HG03354 (cell line): ENCODE data around the gene STX5.
A peak's percentile ranks its signal among the peaks of the same experiment; 100 is the strongest.
"Not testable (repeated sequence)": the region's sequence is repeated elsewhere in the genome, so short reads cannot be mapped to it uniquely, and the experiment has no call there.

Source experiments
- ATAC-seq: cut with Tn5 transposase; IDR thresholded peaks from one replicate; pipeline ENCODE4 v1.9.1; 2021; ENCODE audit warnings: mild to moderate bottlenecking; ENCODE audit not compliant: unreplicated experiment, poor library complexity, severe bottlenecking

STX5 gene

GRCh38 chr11:62789576-62789975, 42.3 kb downstream of the STX5 start:
- no peak for ATAC-seq

GRCh38 chr11:62788991-62789390, 42.9 kb downstream of the STX5 start:
- no peak for ATAC-seq

- ATAC-seq: peak; percentile 73
Measured at GRCh38 chr11:62787005-62787759, 44.7 kb downstream of the STX5 start, which contains the start of gene TMEM179B. TSS of gene TMEM179B (plus strand) at chr11:62787402. CDS start at chr11:62787432, 30 bp downstream.

DNA sequence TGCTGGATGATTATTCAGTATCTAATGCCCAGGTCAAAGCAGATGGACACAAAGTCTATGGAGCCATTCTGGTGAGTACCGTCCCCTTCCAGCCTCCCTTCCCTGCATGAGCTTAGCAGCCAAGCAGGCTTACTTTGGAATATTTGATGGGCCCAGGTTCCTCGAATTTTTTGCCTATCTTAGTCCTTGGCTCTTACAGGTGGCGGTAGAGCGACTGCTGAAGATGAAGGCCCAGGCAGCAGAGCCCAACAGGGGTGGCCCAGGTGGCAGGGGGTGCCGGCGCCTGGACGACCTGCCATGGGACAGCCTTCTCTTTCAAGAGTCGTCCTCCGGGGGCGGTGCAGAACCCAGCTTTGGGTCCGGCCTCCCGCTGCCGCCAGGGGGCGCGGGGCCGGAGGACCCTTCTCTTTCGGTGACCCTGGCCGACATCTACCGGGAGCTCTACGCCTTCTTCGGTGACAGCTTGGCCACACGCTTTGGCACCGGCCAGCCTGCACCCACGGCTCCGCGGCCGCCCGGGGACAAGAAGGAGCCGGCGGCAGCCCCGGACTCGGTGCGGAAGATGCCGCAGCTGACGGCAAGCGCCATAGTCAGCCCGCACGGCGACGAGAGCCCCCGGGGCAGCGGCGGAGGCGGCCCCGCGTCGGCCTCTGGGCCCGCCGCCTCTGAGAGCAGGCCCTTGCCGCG, 45.4 kb downstream of the STX5 start:
- ATAC-seq: peak; percentile 77

DNA sequence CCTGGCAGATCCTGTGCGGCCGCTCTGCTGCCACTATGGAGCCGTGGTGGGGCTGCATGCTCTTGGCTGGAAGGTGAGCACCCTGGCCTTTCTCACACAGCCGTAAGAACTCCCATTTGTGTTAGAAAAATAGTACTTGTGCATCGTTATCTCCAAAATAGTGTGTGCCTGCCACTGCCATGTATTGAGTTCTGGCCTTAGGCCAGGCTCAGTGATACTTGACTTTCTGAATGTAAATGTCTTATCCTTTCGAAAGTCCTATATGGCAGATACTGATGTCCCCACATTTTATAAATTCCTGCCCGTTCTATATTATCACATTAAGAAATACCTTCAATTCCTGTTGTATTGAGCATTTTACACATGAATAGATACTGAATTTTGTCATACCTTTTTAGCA, 49.1 kb downstream of the STX5 start:
- no peak for ATAC-seq

- ATAC-seq: no peak
Measured at GRCh38 chr11:62778441-62778840, 53.4 kb downstream of the STX5 start.

DNA sequence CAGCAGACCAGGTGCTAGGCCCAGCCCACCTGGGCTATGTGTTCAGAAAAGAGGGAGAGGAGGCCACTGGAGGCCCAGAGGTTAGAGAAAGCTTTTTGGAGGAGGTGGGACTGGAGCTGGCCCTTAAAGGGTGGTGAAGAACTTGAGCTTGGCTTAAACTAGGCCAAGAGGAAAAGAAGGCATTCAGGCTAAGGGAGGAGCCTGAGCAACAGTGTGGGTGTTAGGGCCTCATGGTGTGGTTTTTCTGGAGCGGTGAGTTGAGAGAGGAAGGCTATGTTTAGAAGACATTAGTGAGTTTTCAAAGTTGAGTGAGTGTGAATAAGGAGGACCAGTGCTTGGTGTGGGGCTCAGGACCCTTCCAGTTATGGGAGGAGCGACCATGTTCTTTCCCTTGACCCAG, 54.5 kb downstream of the STX5 start:
- no peak for ATAC-seq

- no peak for ATAC-seq
Measured at GRCh38 chr11:62775646-62776045, 56.2 kb downstream of the STX5 start.

DNA sequence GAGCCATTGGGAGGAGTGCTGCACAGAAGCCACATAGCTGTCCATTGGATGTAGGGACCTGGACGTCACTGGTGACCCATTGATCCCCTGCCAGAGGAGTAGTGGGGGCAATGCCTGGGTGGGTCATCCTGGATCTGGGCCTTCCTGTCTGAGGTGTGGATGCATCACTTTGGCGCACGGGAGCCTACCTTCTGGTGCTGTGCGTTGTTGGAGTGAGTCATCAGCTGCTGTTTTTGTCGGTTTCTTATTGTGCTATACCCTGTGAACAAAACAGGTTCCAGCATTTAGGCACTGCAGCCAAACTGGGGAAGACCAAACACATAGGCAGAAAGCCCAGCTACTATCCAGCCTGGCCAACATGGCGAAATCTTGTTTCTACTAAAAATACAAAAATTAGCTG, 57.4 kb downstream of the STX5 start:
- ATAC-seq: no peak

- ATAC-seq: peak; percentile 80
Measured at GRCh38 chr11:62771144-62772021, 60.5 kb downstream of the STX5 start, which contains the start of gene TAF6L. TSS of gene TAF6L (plus strand) at chr11:62771396. CDS start at chr11:62775784, 4,388 bp downstream.

- peak; percentile 19 for ATAC-seq
Measured at GRCh38 chr11:62770778-62771143, 61.1 kb downstream of the STX5 start.

DNA sequence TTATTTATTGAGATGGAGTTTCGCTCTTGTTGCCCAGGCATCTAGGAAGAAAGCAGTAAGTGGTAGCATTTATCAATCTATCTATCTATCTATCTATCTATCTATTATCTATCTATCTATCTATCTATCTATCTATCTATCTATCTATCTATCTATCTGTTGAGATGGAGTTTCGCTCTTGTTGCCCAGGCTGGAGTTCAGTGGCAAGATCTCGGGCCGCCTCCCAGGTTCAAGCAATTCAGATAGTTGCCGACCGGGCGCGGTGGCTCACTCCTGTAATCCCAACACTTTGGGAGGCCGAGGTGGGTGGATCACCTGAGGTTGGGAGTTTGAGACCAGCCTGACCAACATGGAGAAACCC, 71.0 kb downstream of the STX5 start:
- not testable (repeated sequence) for ATAC-seq

DNA sequence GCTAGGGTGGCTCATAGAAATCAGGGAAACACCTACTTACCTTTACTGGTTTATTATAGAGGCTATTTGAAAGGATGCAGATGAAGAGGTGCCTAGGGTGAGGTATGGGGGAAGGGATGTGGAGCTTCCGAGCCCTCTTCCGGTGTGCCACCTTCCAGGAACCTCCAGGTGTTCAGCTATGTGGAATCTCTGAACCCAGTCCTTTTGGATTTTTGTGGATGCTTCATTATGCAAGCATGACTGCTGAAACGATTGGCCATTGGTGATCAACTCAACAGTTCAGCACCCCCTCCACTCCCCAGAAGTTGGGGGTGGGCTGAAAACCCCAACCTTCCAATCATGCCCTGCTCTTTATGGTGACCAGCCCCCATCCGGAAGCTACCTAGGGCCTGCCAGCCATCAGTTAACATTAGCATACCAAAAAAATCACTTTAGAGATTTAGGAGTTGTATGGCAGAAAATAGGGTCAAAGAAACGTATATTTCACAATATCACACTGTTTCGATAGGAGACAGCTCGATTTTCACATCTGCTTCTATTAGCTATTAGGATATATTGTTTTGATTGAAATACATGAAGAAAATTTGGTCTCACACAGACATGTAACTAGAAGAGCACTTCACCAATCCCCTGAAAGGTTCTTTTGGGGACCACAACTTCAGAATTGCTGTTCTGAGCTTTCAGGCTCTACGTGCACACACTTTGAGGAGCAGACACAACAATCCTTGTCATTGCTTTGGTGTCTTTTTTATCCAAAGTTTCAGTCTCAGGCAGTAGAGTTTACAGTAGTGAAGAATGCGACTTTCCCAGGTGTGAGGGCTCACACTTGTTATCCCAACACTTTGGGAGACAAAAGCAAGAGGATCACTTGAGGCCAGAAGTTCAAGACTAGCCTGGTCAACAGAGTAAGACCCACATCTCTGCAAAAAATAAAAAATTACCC, 73.7 kb downstream of the STX5 start:
- ATAC-seq: no peak
